Bronchial epithelial cell (primary cell): ENCODE data around the gene JAZF1. TPM values are rescaled to one million over a fixed set of nuclear protein-coding genes. Genes with fewer than 3 reads are reported as not detected.

Source experiments
- DNase-seq: peaks from one replicate; pipeline ENCODE4 v3.0.0-alpha.2; 2010; ENCODE audit warnings: low read depth
- FAIRE-seq: peaks from 2 replicates; lab custom pipeline; 2011; peaks lifted over from hg19 to GRCh38; lab: Jason Lieb, UNC
- H3K27me3 ChIP-seq: 2 replicates; pipeline ENCODE4 v1.5.1; 2011; ENCODE audit warnings: low read length; ENCODE audit not compliant: control insufficient read depth, insufficient read depth
- H3K36me3 ChIP-seq: 2 replicates; pipeline ENCODE4 v1.5.1; 2011; ENCODE audit warnings: low read length; ENCODE audit not compliant: control insufficient read depth, insufficient read depth
- H3K4me3 ChIP-seq: 2 replicates; pipeline ENCODE4 v1.5.1; 2011; ENCODE audit warnings: mild to moderate bottlenecking, low read depth, low read length, control low read depth
- total RNA-seq: library from RNA; depleted of rRNA; stranded (reverse); fragments of >200 nt; gene quantifications from 2 replicates; pipeline ENCODE4 v1.2.1, GENCODE V29; 2014
- TF ChIP-seq, protein P1 (sequence below): IDR thresholded peaks from 2 replicates; pipeline ENCODE4 v1.5.1; 2011; ENCODE audit warnings: mild to moderate bottlenecking, moderate library complexity, low read length, control low read depth, inconsistent platforms; ENCODE audit not compliant: insufficient read depth, severe bottlenecking

The JAZF1 gene
- total RNA-seq, 1 donor from 2014 or later = 1.1 TPM

DNA sequence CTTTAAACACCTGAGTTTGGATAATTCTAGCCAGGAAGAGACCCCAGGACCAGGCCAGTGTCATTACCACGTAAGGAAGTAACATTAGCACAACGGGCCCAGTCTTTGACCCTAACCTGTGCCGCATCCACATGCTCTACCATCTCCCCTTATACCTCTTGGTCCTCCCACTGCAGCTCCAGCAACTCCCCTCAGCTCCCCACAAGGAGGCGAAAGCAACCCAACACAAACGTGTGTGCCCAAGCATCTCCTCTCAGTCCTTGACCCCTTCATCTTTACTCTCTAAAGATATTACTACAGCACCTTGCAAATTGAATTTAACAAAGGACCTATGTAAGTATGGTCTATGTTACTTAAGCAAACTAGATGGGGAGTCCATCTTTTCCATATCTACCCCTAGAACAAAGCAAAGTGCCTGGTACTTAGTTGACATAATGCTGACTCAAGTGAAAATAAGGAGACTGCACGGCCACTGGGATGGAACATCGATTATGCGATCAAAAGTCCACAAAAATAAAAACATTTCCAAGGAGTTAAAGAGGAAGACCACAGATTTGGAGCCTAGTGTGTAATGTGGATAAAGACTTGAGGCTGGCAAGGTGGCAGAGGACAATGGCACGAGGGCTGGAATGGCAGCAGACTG lies 147.7 kb downstream of the JAZF1 start:
- no peak for FAIRE-seq
- TF ChIP-seq, protein P1, sequence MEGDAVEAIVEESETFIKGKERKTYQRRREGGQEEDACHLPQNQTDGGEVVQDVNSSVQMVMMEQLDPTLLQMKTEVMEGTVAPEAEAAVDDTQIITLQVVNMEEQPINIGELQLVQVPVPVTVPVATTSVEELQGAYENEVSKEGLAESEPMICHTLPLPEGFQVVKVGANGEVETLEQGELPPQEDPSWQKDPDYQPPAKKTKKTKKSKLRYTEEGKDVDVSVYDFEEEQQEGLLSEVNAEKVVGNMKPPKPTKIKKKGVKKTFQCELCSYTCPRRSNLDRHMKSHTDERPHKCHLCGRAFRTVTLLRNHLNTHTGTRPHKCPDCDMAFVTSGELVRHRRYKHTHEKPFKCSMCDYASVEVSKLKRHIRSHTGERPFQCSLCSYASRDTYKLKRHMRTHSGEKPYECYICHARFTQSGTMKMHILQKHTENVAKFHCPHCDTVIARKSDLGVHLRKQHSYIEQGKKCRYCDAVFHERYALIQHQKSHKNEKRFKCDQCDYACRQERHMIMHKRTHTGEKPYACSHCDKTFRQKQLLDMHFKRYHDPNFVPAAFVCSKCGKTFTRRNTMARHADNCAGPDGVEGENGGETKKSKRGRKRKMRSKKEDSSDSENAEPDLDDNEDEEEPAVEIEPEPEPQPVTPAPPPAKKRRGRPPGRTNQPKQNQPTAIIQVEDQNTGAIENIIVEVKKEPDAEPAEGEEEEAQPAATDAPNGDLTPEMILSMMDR = no peak

DNA sequence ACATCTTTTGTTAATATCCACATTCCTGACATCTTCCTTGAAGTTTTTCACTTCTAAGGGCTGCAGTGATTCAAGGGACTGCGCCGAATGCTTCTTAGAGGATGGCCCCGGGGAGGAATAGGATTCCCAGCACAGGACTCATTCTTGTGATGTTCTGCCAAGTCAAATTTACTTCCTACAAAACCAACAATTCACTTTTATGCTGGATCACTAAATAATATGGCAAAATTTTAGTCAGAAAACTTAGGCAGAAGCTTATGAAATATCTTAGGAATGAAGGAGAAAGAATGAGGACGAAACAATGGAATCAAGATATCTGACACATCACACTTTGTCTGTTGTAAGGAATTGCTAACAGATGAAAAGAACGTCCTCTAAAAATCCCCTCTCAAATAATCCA lies 151.5 kb downstream of the JAZF1 start:
- Histone ChIP-seq H3K27me3 (no peaks in the 10 kb centered on the region), H3K4me3 (no peak overlapping the region), H3K36me3 (no peaks in the 10 kb centered on the region)
- no peak for FAIRE-seq
- DNase-seq = no peak
- TF ChIP-seq, protein P1 = no peak

More for the DNA sequence above, 147.7 kb downstream of the JAZF1 start:
- Histone ChIP-seq H3K27me3 (no peaks in the 10 kb centered on the region), H3K4me3 (no peak overlapping the region), H3K36me3 (no peaks in the 10 kb centered on the region)
- DNase-seq = no peak

GRCh38 chr7:28028471-28028870 lies 152.1 kb downstream of the JAZF1 start:
- H3K36me3 ChIP-seq = no peaks in the 10 kb centered on the region
- no peak for FAIRE-seq
- TF ChIP-seq, protein P1 = no peak
- no peak for DNase-seq
- H3K27me3 ChIP-seq = no peaks in the 10 kb centered on the region
- H3K4me3 ChIP-seq = no peak overlapping the region

DNA sequence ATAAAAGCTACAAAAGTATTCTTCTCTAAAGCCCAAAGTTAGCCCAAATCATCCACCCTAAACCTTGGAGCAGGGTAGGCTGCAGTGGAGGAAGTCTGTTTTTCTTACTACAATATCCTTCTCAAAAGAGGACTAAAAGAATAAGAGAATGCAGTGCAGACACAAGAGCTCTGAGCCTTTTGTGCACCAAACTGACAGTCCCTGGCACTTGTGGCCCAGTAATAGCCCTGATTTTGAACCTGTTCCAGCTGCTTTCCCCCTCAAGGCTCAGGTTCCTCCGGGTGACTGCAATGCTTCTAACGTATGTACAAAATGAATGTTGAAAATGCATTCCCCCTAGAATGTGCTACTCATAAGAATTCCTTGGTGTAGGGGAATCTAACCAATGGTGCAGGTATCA lies 154.4 kb downstream of the JAZF1 start:
- Histone ChIP-seq H3K27me3 (no peaks in the 10 kb centered on the region), H3K36me3 (no peaks in the 10 kb centered on the region), H3K4me3 (no peak overlapping the region)
- TF ChIP-seq, protein P1 = no peak
- DNase-seq (no peak), FAIRE-seq (no peak)

- FAIRE-seq (peak; percentile 23), DNase-seq (no peak)
- no peaks in the 10 kb centered on the region for H3K27me3 ChIP-seq
These were observed 155.7 kb downstream of the JAZF1 start for GRCh38 chr7:28024786-28025334.

More at GRCh38 chr7:28024786-28025334, 155.7 kb downstream of the JAZF1 start:
- no peaks in the 10 kb centered on the region for H3K36me3 ChIP-seq
- H3K4me3 ChIP-seq = no peak overlapping the region
- TF ChIP-seq, protein P1 = no peak
